IPS DF 4.7 (cell line): ENCODE data around the gene A2M.
A peak's percentile ranks its signal among the peaks of the same experiment; 100 is the strongest.
"Not testable (repeated sequence)": the region's sequence is repeated elsewhere in the genome, so short reads cannot be mapped to it uniquely, and the experiment has no call there.

Experiments used
- DNase-seq: peaks from one replicate; pipeline ENCODE4 v3.0.0-alpha.2; 2013; ENCODE audit warnings: low spot score; ENCODE audit errors: extremely low read depth

The A2M gene

GRCh38 chr12:9115731-9116559 lies at the start of gene A2M:
Gene A2M (minus strand): TSS chr12:9115919. CDS start chr12:9115849, 70 bp downstream.
- DNase-seq, result no peak

- DNase-seq, result no peak
Measured at GRCh38 chr12:9163392-9163791, 47.7 kb upstream of the A2M start.

- no peak for DNase-seq
Measured at GRCh38 chr12:9156119-9156518, 40.4 kb upstream of the A2M start.

- DNase-seq, result peak; percentile 56
Measured at GRCh38 chr12:9149372-9149771, 33.7 kb upstream of the A2M start.

- DNase-seq, result no peak
Measured at GRCh38 chr12:9148926-9149325, 33.2 kb upstream of the A2M start.

- DNase-seq, result no peak
Measured at GRCh38 chr12:9147461-9147860, 31.7 kb upstream of the A2M start.

- DNase-seq, result no peak
Measured at GRCh38 chr12:9144730-9145106, 29.0 kb upstream of the A2M start.

- no peak for DNase-seq
Measured at GRCh38 chr12:9143929-9144729, 28.4 kb upstream of the A2M start.

- DNase-seq, result no peak
Measured at GRCh38 chr12:9143137-9143536, 27.4 kb upstream of the A2M start.

GRCh38 chr12:9139588-9140290 lies 24.0 kb upstream of the A2M start:
- not testable (repeated sequence) for DNase-seq

GRCh38 chr12:9135903-9136310 lies 20.2 kb upstream of the A2M start:
- DNase-seq, result no peak

- no peak for DNase-seq
Measured at GRCh38 chr12:9134981-9135628, 19.4 kb upstream of the A2M start.

- no peak for DNase-seq
Measured at GRCh38 chr12:9133216-9133916, 17.6 kb upstream of the A2M start.

- no peak for DNase-seq
Measured at GRCh38 chr12:9132008-9132535, 16.4 kb upstream of the A2M start.

GRCh38 chr12:9130244-9130643 lies 14.5 kb upstream of the A2M start:
- DNase-seq, result no peak

- no peak for DNase-seq
Measured at GRCh38 chr12:9127936-9128663, 12.4 kb upstream of the A2M start.

- no peak for DNase-seq
Measured at GRCh38 chr12:9127484-9127883, 11.8 kb upstream of the A2M start.

GRCh38 chr12:9124383-9125031 lies 8.8 kb upstream of the A2M start:
- DNase-seq, result no peak

GRCh38 chr12:9123781-9124382 lies 8.2 kb upstream of the A2M start:
- DNase-seq, result no peak
